HCT116 (cell line): ENCODE measurements around the gene NABP2. TPM values are rescaled to one million over a fixed set of nuclear protein-coding genes. Genes with fewer than 3 reads are reported as not detected.
A peak's percentile ranks its signal among the peaks of the same experiment; 100 is the strongest.

ENCODE experiments used
- ATAC-seq: fragments of 200-7000 bp; cut with Tn5 transposase; 2 replicates; pipeline ENCODE4 v1.9.1; 2020; ENCODE audit warnings: mild to moderate bottlenecking, moderate library complexity
- Bru-seq: library from RNA; stranded (reverse); fragments of 400-500 nt; gene quantifications from one replicate; lab custom pipeline; 2021; lab: Mats Ljungman, UMichigan
- BruChase-seq, 2 experiments: library from RNA; stranded (reverse); fragments of 400-500 nt; gene quantifications; one replicate each; lab custom pipeline; 2021; lab: Mats Ljungman, UMichigan
- BruUV-seq: library from RNA; stranded (reverse); fragments of 400-500 nt; replicated peaks from 2 replicates; lab custom pipeline; 2021; lab: Mats Ljungman, UMichigan
- CTCF ChIA-PET: fragments of 300-600 bp; sonication (Branson Sonifier 250); formaldehyde crosslinking; loops from one replicate; lab custom pipeline; 2021; ENCODE audit warnings: antibody characterized with exemption; lab: Charles Lee
- POLR2A ChIA-PET: fragments of 300-600, 350-600 bp; sonication (Branson Sonifier 250); formaldehyde crosslinking; loops from one replicate; lab custom pipeline; 2021; ENCODE audit warnings: antibody characterized with exemption; lab: Charles Lee
- RAD21 ChIA-PET, 2 experiments: fragments of 300-600 bp; sonication (Branson Sonifier 250); formaldehyde crosslinking; loops; one replicate each; lab custom pipeline; 2023; ENCODE audit warnings: low total read pairs in 2 of 2; ENCODE audit not compliant: uncharacterized antibody in 2 of 2, unreplicated experiment in 2 of 2, low non-redundant PET in 1 of 2; lab: Charles Lee
- DNase-seq: peaks from one replicate; pipeline ENCODE4 v3.0.0-alpha.2; 2010; ENCODE audit warnings: low read depth, low spot score
- H2AFZ ChIP-seq: fragments of 200-600 bp; shearing (Covaris generic), sonication (generic); 2 replicates; pipeline ENCODE4 v1.6.1; 2017; ENCODE audit warnings: low read depth, mixed run types, mixed read lengths, antibody characterized with exemption, low read length; ENCODE audit not compliant: poor library complexity, severe bottlenecking
- H3K27ac ChIP-seq: 2 replicates; pipeline ENCODE4 v1.5.1; 2012; ENCODE audit warnings: low read depth, low read length
- H3K27me3 ChIP-seq: fragments of 200-600 bp; sonication (generic); 2 replicates; pipeline ENCODE4 v1.6.1; 2016; ENCODE audit warnings: mixed run types, low read length, mixed read lengths; ENCODE audit not compliant: insufficient read depth
- H3K36me3 ChIP-seq, 2 experiments: fragments of 200-500 bp in 1 of 2; fragments of 200-600 bp in 1 of 2; sonication (Bioruptor generic) in 1 of 2; sonication (generic) in 1 of 2; 2 replicates each; pipeline versions ENCODE4 v1.5.1 to v1.6.1; 2014 to 2016; ENCODE audit warnings: low read length in 2 of 2, inconsistent platforms in 1 of 2, mixed read lengths in 1 of 2, mixed run types in 1 of 2; ENCODE audit not compliant: insufficient read depth in 2 of 2, control insufficient read depth in 1 of 2
- H3K4me1 ChIP-seq, 2 experiments: fragments of 200-600 bp in 1 of 2; sonication (generic) in 1 of 2; 2 replicates each; pipeline versions ENCODE4 v1.5.1 to v1.6.1; 2012 to 2017; ENCODE audit warnings: low read length in 2 of 2, inconsistent platforms in 1 of 2, mild to moderate bottlenecking in 1 of 2, mixed read lengths in 1 of 2, mixed run types in 1 of 2, moderate library complexity in 1 of 2; ENCODE audit not compliant: insufficient read depth in 2 of 2, control insufficient read depth in 1 of 2
- H3K4me2 ChIP-seq: fragments of 200-600 bp; sonication (generic); 2 replicates; pipeline ENCODE4 v1.6.1; 2017; ENCODE audit warnings: mixed run types, low read length, mixed read lengths
- H3K4me3 ChIP-seq, 2 experiments: fragments of 200-600 bp in 1 of 2; sonication (generic) in 1 of 2; replicated peaks in 1 of 2; 2 replicates each; pipeline ENCODE4 v1.5.1; 2011 to 2016; ENCODE audit warnings: low read length in 2 of 2, control low read depth in 1 of 2, low read depth in 1 of 2, mild to moderate bottlenecking in 1 of 2, mixed read lengths in 1 of 2, mixed run types in 1 of 2
- H3K79me2 ChIP-seq: fragments of 200-600 bp; sonication (generic); 2 replicates; pipeline ENCODE4 v1.6.1; 2017; ENCODE audit warnings: mild to moderate bottlenecking, mixed run types, low read length, moderate library complexity, mixed read lengths; ENCODE audit not compliant: insufficient read depth
- H3K9ac ChIP-seq: fragments of 200-600 bp; sonication (generic); 2 replicates; pipeline ENCODE4 v1.6.1; 2016; ENCODE audit warnings: low read length, mixed read lengths
- H3K9me2 ChIP-seq: fragments of 200-600 bp; sonication (generic), shearing (Covaris generic); 2 replicates; pipeline ENCODE4 v1.6.1; 2017; ENCODE audit warnings: mixed run types, mild to moderate bottlenecking, moderate library complexity; ENCODE audit not compliant: insufficient read depth
- H3K9me3 ChIP-seq, 2 experiments: fragments of 200-500 bp in 1 of 2; fragments of 200-600 bp in 1 of 2; sonication (Bioruptor generic) in 1 of 2; sonication (generic) in 1 of 2; 2 replicates each; pipeline ENCODE4 v1.6.1; 2014 to 2017; ENCODE audit warnings: low read length in 2 of 2, mixed read lengths in 2 of 2, inconsistent platforms in 1 of 2, low read depth in 1 of 2, mild to moderate bottlenecking in 1 of 2, mixed run types in 1 of 2, moderate library complexity in 1 of 2; ENCODE audit not compliant: control insufficient read depth in 1 of 2, insufficient read depth in 1 of 2
- H4K20me1 ChIP-seq: fragments of 200-600 bp; sonication (generic), shearing (Covaris generic); 2 replicates; pipeline ENCODE4 v1.6.1; 2017; ENCODE audit warnings: mixed run types, mild to moderate bottlenecking, moderate library complexity; ENCODE audit not compliant: insufficient read depth
- ATF3 ChIP-seq: IDR thresholded peaks from 2 replicates; pipeline ENCODE4 v1.6.1; 2012
- CBX3 ChIP-seq: IDR thresholded peaks from 2 replicates; pipeline ENCODE4 v1.6.1; 2012; ENCODE audit warnings: low read depth
- CEBPB ChIP-seq: IDR thresholded peaks from 2 replicates; pipeline ENCODE4 v1.6.1; 2012; ENCODE audit warnings: low read depth
- CTCF ChIP-seq, 3 experiments: fragments of 200-600 bp in 1 of 3; sonication (generic) in 1 of 3; IDR thresholded peaks in 2 of 3; conservative IDR thresholded peaks in 1 of 3; 2 replicates each; pipeline ENCODE4 v1.5.1; 2012 to 2017; ENCODE audit warnings: low read depth in 2 of 3, low read length in 2 of 3, antibody characterized with exemption in 1 of 3, borderline replicate concordance in 1 of 3, control low read depth in 1 of 3, mild to moderate bottlenecking in 1 of 3, mixed read lengths in 1 of 3, mixed run types in 1 of 3, moderate library complexity in 1 of 3; ENCODE audit not compliant: insufficient read depth in 1 of 3
- EGR1 ChIP-seq: IDR thresholded peaks from 2 replicates; pipeline ENCODE4 v1.6.1; 2012; ENCODE audit warnings: low read depth
- ELF1 ChIP-seq: IDR thresholded peaks from 2 replicates; pipeline ENCODE4 v1.6.1; 2012; ENCODE audit warnings: low read depth, borderline replicate concordance
- EZH2 ChIP-seq: fragments of 200-600 bp; sonication (generic); IDR thresholded peaks from 2 replicates; pipeline ENCODE4 v1.6.1; 2017; ENCODE audit warnings: antibody characterized with exemption, mixed run types
- EZH2phosphoT487 ChIP-seq: fragments of 200-600 bp; IDR thresholded peaks from 2 replicates; pipeline ENCODE4 v1.6.1; 2018; ENCODE audit warnings: antibody characterized with exemption, borderline replicate concordance
- FOSL1 ChIP-seq: IDR thresholded peaks from 2 replicates; pipeline ENCODE4 v1.6.1; 2012; ENCODE audit warnings: low read depth
- MAX ChIP-seq: IDR thresholded peaks from 2 replicates; pipeline ENCODE4 v1.6.1; 2012
- POLR2A ChIP-seq: IDR thresholded peaks from 2 replicates; pipeline ENCODE4 v1.7.0; 2011; ENCODE audit warnings: borderline replicate concordance; ENCODE audit not compliant: insufficient read depth, insufficient read length; ENCODE audit errors: extremely low read depth
- RAD21 ChIP-seq: IDR thresholded peaks from 2 replicates; pipeline ENCODE4 v1.6.1; 2012; ENCODE audit warnings: low read depth, mild to moderate bottlenecking
- REST ChIP-seq: IDR thresholded peaks from 2 replicates; pipeline ENCODE4 v1.6.1; 2012; ENCODE audit warnings: low read depth
- SIN3A ChIP-seq: IDR thresholded peaks from 2 replicates; pipeline ENCODE4 v1.6.1; 2012; ENCODE audit warnings: low read depth
- SRF ChIP-seq: IDR thresholded peaks from 2 replicates; pipeline ENCODE4 v1.6.1; 2012; ENCODE audit warnings: low read depth
- TCF7L2 ChIP-seq: IDR thresholded peaks from 2 replicates; pipeline ENCODE4 v1.7.0; 2011; ENCODE audit warnings: borderline replicate concordance, inconsistent platforms; ENCODE audit not compliant: insufficient read depth, insufficient read length; ENCODE audit errors: extremely low read depth
- YY1 ChIP-seq: IDR thresholded peaks from 2 replicates; pipeline ENCODE4 v1.6.1; 2011; ENCODE audit warnings: low read length, low read depth, moderate library complexity, mild to moderate bottlenecking; ENCODE audit not compliant: insufficient replicate concordance; ENCODE audit errors: extremely low read depth
- ZFX ChIP-seq: fragments of 450-650 bp; IDR thresholded peaks from 2 replicates; pipeline ENCODE4 v1.6.1; 2017
- ZNF274 ChIP-seq: fragments of 200-500 bp; sonication (Bioruptor generic); IDR thresholded peaks from 2 replicates; pipeline ENCODE4 v1.6.1; 2014; ENCODE audit warnings: mild to moderate bottlenecking, low read depth, low read length, inconsistent platforms
- intact Hi-C: fragments of 100-400 bp; cut with micrococcal nuclease; formaldehyde crosslinking; loops from 2 replicates; pipeline ENCODE4 v1.10.0; 2022
- long read RNA-seq: library from polyadenylated mRNA; unstranded; transcript quantifications from one replicate; pipeline ENCODE4 v2.0.0, GENCODE V29; 2021; ENCODE audit not compliant: unreplicated experiment
- polyA plus RNA-seq: library from polyadenylated mRNA; unstranded; fragments of >200 nt; gene quantifications from 2 replicates; pipeline ENCODE4 v1.2.1, GENCODE V29; 2012; ENCODE audit warnings: missing spikeins
- total RNA-seq: library from RNA; stranded (reverse); gene quantifications from one replicate; pipeline ENCODE4 v1.2.1, GENCODE V29; 2021; ENCODE audit not compliant: unreplicated experiment

The NABP2 gene
- total RNA-seq (52.9 TPM), Bru-seq, nascent RNA (percentile 65 among the genes with signal in this experiment), BruChase-seq, experiment 1, labeled RNA remaining after a 6-hour chase (percentile 81 among the genes with signal in this experiment), BruChase-seq, experiment 2, labeled RNA remaining after a 2-hour chase (percentile 72 among the genes with signal in this experiment)
- polyA plus RNA-seq = 44.3 and 52.3 TPM in 2 replicates
- long read RNA-seq, transcript NABP2-203 (6 exons, 1,775 nt) = minor isoform, 13 of 57 reads
- long read RNA-seq, transcript NABP2-201 (7 exons, 1,417 nt) = major isoform, 26 of 57 reads
- long read RNA-seq, partial matches to known transcripts = 10 of 57 reads
- long read RNA-seq, other reads (novel, unspliced or antisense) = 5 of 57 reads

- CTCF ChIA-PET = no interaction called here
- Histone ChIP-seq H3K4me1 (peaks cover 8 to 35% of the 10 kb centered on the region in 2 experiments; a peak in 3 of 4 replicates), H3K9ac (peak within 1 kb of the TSS; percentile 83), H3K4me2 (peak within 1 kb of the TSS; percentile 94), H3K27ac (peak within 1 kb of the TSS; percentile 82), H3K4me3 (peak within 1 kb of the TSS; percentile 85 to 91), H3K36me3 (no peaks in the 10 kb centered on the region), H3K79me2 (peaks cover 15% of the 10 kb centered on the region), H3K9me2 (no peaks in the 10 kb centered on the region), H2AFZ (peak within 1 kb of the TSS; percentile 56), H4K20me1 (no peaks in the 10 kb centered on the region), H3K9me3 (no peaks in the 10 kb centered on the region), H3K27me3 (no peaks in the 10 kb centered on the region)
- peak; percentile 94 for DNase-seq
- BruUV-seq = no TSS peak
- intact Hi-C loops = loop anchor here (1.0 to 5.0 kb wide), 3 partner anchors 17 to 105 kb away; partner anchors contain the start of gene ANKRD52
- RAD21 ChIA-PET = no interaction called here
- POLR2A ChIA-PET = no interaction called here
- ATAC-seq = peak; percentile 80
- peak; percentile 38; the same call in 1 of the 2 replicates for TF ChIP-seq SIN3A
- TF ChIP-seq EZH2phosphoT487 = no peak
- TF ChIP-seq ZFX = no peak
- no peak for TF ChIP-seq SRF
- TF ChIP-seq CTCF (IDR thresholded peaks at IDR 0.05 in 2 of 3, conservative IDR thresholded peaks at IDR 0.05 in 1 of 3; ENCODE audit: borderline replicate concordance in 1 of 3, insufficient read depth in 1 of 3, low read depth in 2 of 3, low read length in 2 of 3) = peak; percentile 72 to 97 (median 78)
- no peak; the same call in 1 of the 2 replicates for TF ChIP-seq ELF1
- TF ChIP-seq MAX = peak; percentile 87
- no peak for TF ChIP-seq CEBPB
- peak; percentile 74 for TF ChIP-seq CBX3
- no peak for TF ChIP-seq ZNF274
- TF ChIP-seq TCF7L2 = peak; percentile 47
- TF ChIP-seq YY1 = no peak
- no peak for TF ChIP-seq EZH2
- no peak; the same call in 1 of the 2 replicates for TF ChIP-seq EGR1
- no peak for TF ChIP-seq FOSL1
- no peak for TF ChIP-seq ATF3
- peak; percentile 74 for TF ChIP-seq RAD21
- TF ChIP-seq POLR2A = no peak
- TF ChIP-seq REST = no peak
Measured at GRCh38 chr12:56224102-56224701, at the start of gene NABP2. Gene NABP2 (plus strand): TSS chr12:56224342. CDS start chr12:56224857, 515 bp downstream.
